Measurements from ENCODE around the gene PLCL1.

- TF ChIP-seq REST (IDR thresholded peaks at IDR 0.05; ENCODE audit: insufficient read depth in 1 of 2, low read depth in 2 of 2, low read length in 2 of 2) = no peak
- TF ChIP-seq TAF1 (IDR thresholded peaks at IDR 0.05; ENCODE audit: borderline replicate concordance, insufficient read depth, low read length) = no peak
- no peak for TF ChIP-seq POLR2AphosphoS5 (IDR thresholded peaks at IDR 0.05; ENCODE audit: low read depth, low read length)
Measured at GRCh38 chr2:197862246-197862955, 58.0 kb downstream of the PLCL1 start.

All from PFSK-1 (cell line).